ENCODE measurements around the gene AP4M1.
"Not testable (repeated sequence)": the region's sequence is repeated elsewhere in the genome, so short reads cannot be mapped to it uniquely, and the experiment has no call there.

AP4M1 gene

DNA sequence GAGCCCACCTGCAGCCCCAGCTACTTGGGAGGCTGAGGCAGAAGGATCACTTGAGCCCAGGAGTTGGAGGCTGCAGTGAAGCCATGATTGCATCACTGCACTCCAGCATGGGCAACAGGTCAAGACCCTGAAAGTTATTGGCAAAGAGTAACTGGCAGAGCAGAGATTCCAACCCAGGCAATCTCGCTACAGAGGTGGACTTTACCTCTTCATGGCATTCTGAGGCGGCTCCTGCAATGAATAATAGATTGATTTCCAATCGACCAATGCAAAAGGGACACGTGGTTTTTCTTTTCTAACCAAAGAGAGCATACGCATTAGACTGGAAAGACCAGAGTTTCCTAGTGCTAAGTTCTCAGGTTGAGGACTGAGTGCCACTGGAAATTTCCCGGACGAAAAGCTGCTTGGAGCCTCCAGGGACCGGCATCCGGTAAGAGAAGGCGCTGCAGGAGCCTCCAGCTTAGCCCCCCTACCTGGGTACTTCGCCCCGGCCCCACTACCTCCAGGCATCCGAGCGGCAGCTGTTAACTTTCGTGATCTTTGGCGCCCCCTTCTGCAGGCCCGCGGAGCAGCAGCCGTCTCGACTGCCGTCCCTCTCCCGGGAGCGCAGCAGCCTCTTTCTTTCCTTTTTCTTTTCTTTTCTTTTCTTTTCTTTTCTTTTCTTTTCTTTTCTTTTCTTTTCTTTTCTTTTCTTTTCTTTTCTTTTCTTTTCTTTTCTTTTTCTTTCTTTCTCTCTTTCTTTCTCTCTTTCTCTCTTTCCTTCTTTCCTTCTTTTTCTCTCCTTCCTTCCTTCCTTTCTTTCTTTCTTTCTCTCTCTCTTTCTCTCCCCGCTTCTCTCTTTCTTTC, 29.4 kb downstream of the AP4M1 start:
- peak; percentile 75 to 90 for DNase-seq (ENCODE audit: low read depth in 2 of 2)

DNA sequence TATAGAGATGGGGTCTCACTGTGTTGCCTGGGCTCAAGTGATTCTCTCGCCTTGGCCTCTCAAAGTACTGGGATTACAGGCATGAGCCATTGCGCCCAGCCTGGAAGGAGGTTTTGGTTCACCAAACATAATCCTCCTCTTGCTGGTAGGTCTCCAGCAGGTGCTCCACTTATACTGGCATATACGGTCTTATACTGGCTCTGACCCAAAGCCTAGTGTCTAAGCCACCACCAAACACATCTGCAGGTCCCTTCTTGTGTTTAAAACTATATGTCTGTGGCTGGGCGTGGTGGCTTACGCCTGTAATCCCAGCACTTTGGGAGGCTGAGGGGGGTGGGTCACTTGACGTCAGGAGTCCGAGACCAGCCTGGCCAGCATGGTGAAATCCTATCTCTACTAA, 30.7 kb downstream of the AP4M1 start:
- no peak for DNase-seq (ENCODE audit: low read depth in 2 of 2)

- peak; percentile 48 to 52 for DNase-seq (ENCODE audit: low read depth in 2 of 2)
Observed at GRCh38 chr7:100132697-100133151, 31.3 kb downstream of the AP4M1 start.

- DNase-seq (ENCODE audit: low read depth in 2 of 2), result no peak
Observed at GRCh38 chr7:100137851-100138760, 36.7 kb downstream of the AP4M1 start.

DNA sequence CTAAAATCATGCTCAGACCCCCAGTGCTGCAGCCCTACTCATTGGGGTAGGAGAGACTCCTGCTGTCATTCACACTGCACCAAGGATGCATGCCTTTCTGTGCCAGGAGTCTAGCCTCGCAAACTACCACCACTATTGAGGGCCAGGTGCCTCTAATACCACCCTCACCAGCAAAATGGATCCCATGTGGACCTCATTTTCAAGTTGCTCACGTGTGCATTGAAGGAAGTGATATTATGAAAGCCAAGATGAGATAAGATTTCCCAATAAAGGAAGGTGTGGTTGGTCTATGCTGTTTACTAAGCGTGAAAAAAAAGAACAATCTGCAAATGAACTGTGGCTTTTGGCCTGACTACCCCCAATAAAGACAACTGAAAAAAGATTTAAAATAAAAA, 40.1 kb downstream of the AP4M1 start:
- no peak for DNase-seq (ENCODE audit: low read depth in 2 of 2)

GRCh38 chr7:100142461-100142860, 41.0 kb downstream of the AP4M1 start:
- no peak for DNase-seq (ENCODE audit: low read depth in 2 of 2)

GRCh38 chr7:100146350-100146749, 44.9 kb downstream of the AP4M1 start:
- not testable (repeated sequence) for DNase-seq (ENCODE audit: low read depth in 2 of 2)

- no peak for DNase-seq (ENCODE audit: low read depth in 2 of 2)
Observed at GRCh38 chr7:100147278-100147677, 45.8 kb downstream of the AP4M1 start.

GRCh38 chr7:100148225-100148558, 46.7 kb downstream of the AP4M1 start:
- DNase-seq (ENCODE audit: low read depth in 2 of 2), result no peak

DNA sequence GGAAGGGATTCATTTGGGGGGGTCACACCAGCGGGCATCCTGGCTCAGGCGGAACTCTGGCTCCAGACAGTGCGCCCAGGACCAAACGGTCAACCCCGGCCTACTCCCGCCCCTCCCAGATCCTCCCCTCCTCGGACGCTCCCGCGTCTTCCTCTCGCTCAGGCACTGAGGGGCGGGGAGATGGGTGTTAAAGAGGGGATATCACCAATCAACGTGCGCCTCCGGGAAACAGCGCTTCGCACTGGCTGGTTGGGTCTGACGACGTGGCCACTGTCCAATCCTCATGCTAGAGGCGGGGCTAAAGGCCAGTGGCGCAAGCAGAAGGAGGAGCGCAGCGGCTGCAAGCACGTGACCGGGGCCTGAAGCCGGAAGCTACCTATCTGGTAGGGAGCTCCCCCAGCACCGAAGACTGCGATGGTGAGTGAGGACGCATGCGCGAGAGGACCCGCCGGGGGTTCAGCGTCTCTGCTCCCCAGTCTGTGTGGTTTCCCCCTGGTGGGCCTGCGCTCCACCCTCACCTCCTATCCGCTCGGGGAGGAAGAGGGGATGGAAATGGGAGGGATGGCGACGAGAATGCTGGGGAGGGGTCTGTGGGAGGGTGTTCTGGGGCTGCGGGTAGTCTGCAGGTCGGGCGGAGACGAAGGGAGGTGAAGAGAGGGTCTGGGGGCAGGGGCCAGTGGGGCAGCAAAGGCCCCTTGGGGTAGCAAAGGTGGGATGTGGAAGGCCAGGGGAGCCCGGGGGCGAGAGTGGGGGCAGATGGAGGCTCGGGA, 47.3 kb downstream of the AP4M1 start, which contains the start of gene LAMTOR4:
TSS of gene LAMTOR4 (plus strand) at position 360 of the 770 bp plus-strand sequence. CDS start at position 415, 55 bp downstream.
- peak; percentile 89 to 94 for DNase-seq (ENCODE audit: low read depth in 2 of 2)

DNA sequence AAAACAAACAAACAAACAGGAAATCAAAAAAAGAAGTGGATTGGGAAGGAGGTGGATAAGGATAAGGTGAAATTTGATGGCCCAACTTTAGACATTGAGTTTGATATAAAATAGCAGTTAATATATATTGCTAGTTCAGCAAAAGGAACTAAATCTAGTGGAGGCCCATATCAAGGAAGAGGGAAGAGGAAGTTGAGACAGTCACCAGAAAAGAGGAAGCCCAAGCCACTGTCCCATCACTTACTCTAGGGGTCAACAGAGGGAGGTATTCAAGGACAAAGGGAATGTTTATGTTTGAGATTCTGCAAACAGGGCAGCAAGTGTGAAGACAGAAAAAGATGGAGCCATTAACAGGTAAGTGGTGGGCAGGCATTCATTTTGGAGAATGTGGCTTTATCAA, 51.0 kb downstream of the AP4M1 start:
- DNase-seq (ENCODE audit: low read depth in 2 of 2), result no peak

GRCh38 chr7:100152937-100153666, 51.7 kb downstream of the AP4M1 start:
- DNase-seq (ENCODE audit: low read depth in 2 of 2), result no peak

DNA sequence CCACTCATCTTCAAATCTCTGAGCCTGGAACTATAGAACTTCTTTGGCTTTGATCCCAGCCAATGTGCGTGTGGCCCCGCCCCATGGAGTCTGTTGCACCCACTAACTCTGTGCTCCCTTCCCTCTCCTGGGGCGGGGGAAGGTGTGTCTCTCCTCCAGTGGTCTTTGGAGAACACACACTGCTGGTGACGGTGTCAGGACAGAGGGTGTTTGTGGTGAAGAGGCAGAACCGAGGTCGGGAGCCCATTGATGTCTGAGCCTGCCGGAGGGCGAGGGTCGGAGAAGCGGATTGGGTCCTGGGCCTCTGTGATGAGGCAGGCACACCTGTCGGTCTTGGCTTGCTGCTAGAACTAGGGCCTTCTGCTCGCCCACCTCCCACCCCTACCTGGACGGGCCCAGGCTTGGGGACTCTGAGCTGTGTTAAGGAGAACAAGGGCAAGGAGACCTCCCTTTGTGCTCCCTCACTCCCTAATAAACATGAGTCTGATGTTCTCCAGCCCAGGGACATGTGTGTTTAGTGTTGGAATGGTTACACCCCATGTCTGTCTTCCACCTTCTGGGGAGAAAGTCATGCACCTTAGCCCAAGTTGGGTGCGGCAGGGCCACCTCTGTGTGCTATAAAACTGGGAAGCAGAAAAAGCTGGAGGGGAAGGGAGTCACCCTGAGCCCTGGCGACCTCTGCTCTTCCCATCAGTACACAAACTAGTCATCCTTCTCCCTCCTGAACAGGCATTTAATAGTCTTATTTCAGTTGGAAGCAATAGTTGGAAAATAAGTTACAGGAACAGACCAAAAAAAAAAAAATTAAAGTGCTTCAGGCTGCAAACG, 52.5 kb downstream of the AP4M1 start:
- DNase-seq (ENCODE audit: low read depth in 2 of 2), result no peak

GRCh38 chr7:100154651-100155491, 53.4 kb downstream of the AP4M1 start:
- no peak for DNase-seq (ENCODE audit: low read depth in 2 of 2)

- no peak for DNase-seq (ENCODE audit: low read depth in 2 of 2)
Observed at GRCh38 chr7:100155553-100156317, 54.3 kb downstream of the AP4M1 start.

GRCh38 chr7:100156331-100157068, 55.1 kb downstream of the AP4M1 start:
- DNase-seq (ENCODE audit: low read depth in 2 of 2), result no peak

DNA sequence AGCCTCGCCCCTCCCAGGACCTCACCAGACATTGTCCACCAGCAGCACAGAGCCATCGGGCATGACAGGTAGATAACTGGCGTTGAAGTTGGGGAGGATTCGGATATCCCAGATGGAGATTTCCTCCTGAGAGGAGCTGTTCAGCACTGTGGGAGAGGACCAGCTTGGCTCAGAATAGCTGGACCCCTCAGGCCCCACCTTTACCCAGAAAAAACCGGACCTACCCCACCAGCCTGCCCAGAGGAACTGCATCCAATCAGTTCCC, 55.6 kb downstream of the AP4M1 start:
- DNase-seq (ENCODE audit: low read depth in 2 of 2), result no peak

All from stimulated activated CD4-positive, alpha-beta T cell treated with anti-CD3 and anti-CD28 coated beads, Interleukin-1b, Interleukin-23, amount 100 ng/mL, for 4 hours (primary cell).